ENCODE results near the gene VMP1. TPM values are rescaled to one million over a fixed set of nuclear protein-coding genes. Genes with fewer than 3 reads are reported as not detected.
A peak's percentile ranks its signal among the peaks of the same experiment; 100 is the strongest.

Gene VMP1
- total and polyA plus RNA-seq, 2 of the 4 experiments (the other 2 are of a cell fraction): 89.8 to 197 TPM

DNA sequence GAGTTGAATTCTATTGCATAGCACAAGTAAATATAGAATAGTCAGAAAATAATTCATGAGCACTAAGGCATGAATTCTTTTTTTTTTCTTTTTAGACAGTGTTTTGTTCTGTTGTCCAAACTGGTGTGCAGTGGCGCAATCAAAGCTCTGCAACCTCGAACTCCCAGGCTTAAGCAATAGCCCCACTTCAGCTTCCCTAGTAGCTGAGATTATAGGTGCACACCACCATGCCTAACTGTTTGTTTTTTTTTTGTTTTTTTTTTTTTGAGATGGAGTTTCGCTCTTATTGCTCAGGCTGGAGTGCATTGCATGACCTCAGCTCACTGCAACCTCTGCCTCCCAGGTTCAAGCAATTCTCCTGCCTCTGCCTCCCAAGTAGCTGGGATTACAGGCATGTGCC lies 168.7 kb downstream of the VMP1 start:
- peaks cover 5% of the 10 kb centered on the region for H3K36me3 ChIP-seq (ENCODE audit: control insufficient read depth, insufficient read depth, low read length)
- no peaks in the 10 kb centered on the region for H4K20me1 ChIP-seq (ENCODE audit: insufficient read depth, low read length)
- no TSS peak for BruUV-seq (replicated peaks)
- H4K91ac ChIP-seq (ENCODE audit: insufficient read depth, low read depth, low read length): no peak overlapping the region
- H2BK15ac ChIP-seq (ENCODE audit: low read depth, low read length): no peak overlapping the region
- in situ Hi-C loops (cut with MboI; ENCODE audit: low sequenced_read_pairs): no loop called here
- WGBS, 2 experiments (ENCODE audit: extremely low coverage in 2 of 2, insufficient read length in 1 of 2): no CpG with 5 or more reads among the region's 3 CpGs
- H2BK120ac ChIP-seq (ENCODE audit: low read depth, low read length): no peak overlapping the region
- H4K8ac ChIP-seq (ENCODE audit: low read depth in 2 of 2, low read length in 2 of 2): no peak overlapping the region
- no peak overlapping the region for H2AFZ ChIP-seq (replicated peaks; ENCODE audit: low read length, poor library complexity)
- no peak overlapping the region for H3K56ac ChIP-seq (ENCODE audit: extremely low read depth, insufficient read depth, low read length)
- CTCF ChIA-PET: interaction anchor here (1.2 kb wide), 1 partner anchor 38 kb away, joined by 14 read pairs; no protein-coding TSS in a partner anchor
- no peak overlapping the region for H2BK20ac ChIP-seq (ENCODE audit: low read depth, low read length)
- POLR2A ChIA-PET (ENCODE audit: unreplicated experiment): no interaction called here
- H3K18ac ChIP-seq (ENCODE audit: low read depth, low read length): no peak overlapping the region
- H3K9me1 ChIP-seq (ENCODE audit: insufficient read depth, low read length): no peaks in the 10 kb centered on the region
- H3K4me3 ChIP-seq (ENCODE audit: insufficient read depth, low read depth, low read length): no peak overlapping the region
- H3K27me3 ChIP-seq (ENCODE audit: control insufficient read depth, insufficient read depth, low read length): no peaks in the 10 kb centered on the region
- H3K9me3 ChIP-seq (ENCODE audit: control insufficient read depth, insufficient read depth, low read length): no peaks in the 10 kb centered on the region
- H3K14ac ChIP-seq (replicated peaks; ENCODE audit: low read depth, low read length): no peak overlapping the region
- no peaks in the 10 kb centered on the region for H3K79me1 ChIP-seq (ENCODE audit: low read depth in 1 of 2, low read length in 2 of 2)
- DNase-seq: peak; percentile 21
- no peak overlapping the region for H3K23ac ChIP-seq (ENCODE audit: low read depth, low read length)
- dilution Hi-C loops (cut with HindIII; ENCODE audit: low sequenced_read_pairs, unreplicated experiment): no loop called here
- H3K27ac ChIP-seq (ENCODE audit: insufficient read depth, low read length): no peak overlapping the region
- no peak for TF ChIP-seq NFE2L2 (IDR thresholded peaks at IDR 0.05; ENCODE audit: low read depth, low read length)
- TF ChIP-seq CEBPB (IDR thresholded peaks at IDR 0.05; ENCODE audit: low read depth, low read length): peak; percentile 65
- no peak overlapping the region for H4K5ac ChIP-seq (ENCODE audit: low read depth, low read length)
- H3K4ac ChIP-seq (ENCODE audit: low read depth, low read length): no peak overlapping the region
- no peaks in the 10 kb centered on the region for H3K4me1 ChIP-seq (ENCODE audit: control insufficient read depth, insufficient read depth, low read length)
- no peak overlapping the region for H2AK9ac ChIP-seq (replicated peaks; ENCODE audit: low read depth, low read length, poor library complexity)
- H3K4me2 ChIP-seq (ENCODE audit: low read depth, low read length): no peak overlapping the region
- H3K9ac ChIP-seq (ENCODE audit: low read depth, low read length): no peak overlapping the region
- no peak for ATAC-seq (ENCODE audit: low read depth)
- H2AK5ac ChIP-seq (ENCODE audit: low read depth, low read length): no peak overlapping the region
- intact Hi-C loops (cut with micrococcal nuclease): no loop called here
- H2BK5ac ChIP-seq (ENCODE audit: low read depth, low read length, poor library complexity, severe bottlenecking): no peak overlapping the region

Measured in IMR-90 (cell line).